H9 (cell line): Measurements from ENCODE around the gene TLN1. TPM values are rescaled to one million over a fixed set of nuclear protein-coding genes. Genes with fewer than 3 reads are reported as not detected.

Experiments used
- DNase-seq: peaks from one replicate; pipeline ENCODE4 v3.0.0-alpha.2; 2017
- H2AFZ ChIP-seq: one replicate; pipeline ENCODE4 v1.6.1; 2013; ENCODE audit warnings: mild to moderate bottlenecking, low read length, control low read depth, moderate library complexity
- H2AK5ac ChIP-seq: 2 replicates; pipeline ENCODE4 v1.6.1; 2013; ENCODE audit warnings: low read length, control low read depth, mixed read lengths; ENCODE audit not compliant: insufficient read length
- H2BK120ac ChIP-seq: one replicate; pipeline ENCODE4 v1.6.1; 2013; ENCODE audit warnings: low read depth, mild to moderate bottlenecking, low read length, control low read depth, inconsistent platforms; ENCODE audit not compliant: poor library complexity, severe bottlenecking
- H2BK12ac ChIP-seq: 2 replicates; pipeline ENCODE4 v1.6.1; 2013; ENCODE audit warnings: low read length, control low read depth, mixed read lengths, low read depth; ENCODE audit not compliant: insufficient read length
- H2BK15ac ChIP-seq: 2 replicates; pipeline ENCODE4 v1.6.1; 2013; ENCODE audit warnings: low read depth, low read length, control low read depth
- H2BK20ac ChIP-seq: one replicate; pipeline ENCODE4 v1.6.1; 2013; ENCODE audit warnings: low read depth, mild to moderate bottlenecking, low read length, control low read depth, inconsistent platforms; ENCODE audit not compliant: poor library complexity, severe bottlenecking
- H2BK5ac ChIP-seq: 2 replicates; pipeline ENCODE4 v1.6.1; 2013; ENCODE audit warnings: low read length, control low read depth, mixed read lengths; ENCODE audit not compliant: insufficient read length
- H3K14ac ChIP-seq: 2 replicates; pipeline ENCODE4 v1.6.1; 2013; ENCODE audit warnings: low read length, control low read depth; ENCODE audit not compliant: insufficient read depth
- H3K18ac ChIP-seq: 2 replicates; pipeline ENCODE4 v1.6.1; 2013; ENCODE audit warnings: low read depth, mild to moderate bottlenecking, mixed read lengths, low read length, control low read depth; ENCODE audit not compliant: insufficient read length
- H3K23ac ChIP-seq: 2 replicates; pipeline ENCODE4 v1.6.1; 2013; ENCODE audit warnings: low read length, control low read depth, mixed read lengths, low read depth; ENCODE audit not compliant: insufficient read length
- H3K23me2 ChIP-seq: 2 replicates; pipeline ENCODE4 v1.6.1; 2013; ENCODE audit warnings: low read depth, mild to moderate bottlenecking, mixed read lengths, low read length, control low read depth; ENCODE audit not compliant: insufficient read length, poor library complexity, severe bottlenecking
- H3K27ac ChIP-seq: 2 replicates; pipeline ENCODE4 v1.5.1; 2013; ENCODE audit warnings: low read length, control low read depth, mixed read lengths, low read depth; ENCODE audit not compliant: insufficient read length
- H3K27me3 ChIP-seq: 2 replicates; pipeline ENCODE4 v1.6.1; 2013; ENCODE audit warnings: low read length, control low read depth, inconsistent platforms; ENCODE audit not compliant: insufficient read depth
- H3K4ac ChIP-seq: 2 replicates; pipeline ENCODE4 v1.6.1; 2013; ENCODE audit warnings: low read depth, mild to moderate bottlenecking, control low read depth, inconsistent platforms, low read length, moderate library complexity
- H3K4me1 ChIP-seq: 2 replicates; pipeline ENCODE4 v1.6.1; 2013; ENCODE audit warnings: low read length, control low read depth, inconsistent platforms; ENCODE audit not compliant: insufficient read depth
- H3K4me2 ChIP-seq: 2 replicates; pipeline ENCODE4 v1.6.1; 2013; ENCODE audit warnings: low read length, control low read depth, mixed read lengths; ENCODE audit not compliant: insufficient read length, insufficient read depth
- H3K56ac ChIP-seq: 2 replicates; pipeline ENCODE4 v1.6.1; 2013; ENCODE audit warnings: low read depth, mild to moderate bottlenecking, mixed read lengths, low read length, control low read depth; ENCODE audit not compliant: insufficient read length
- H3K79me1 ChIP-seq: 2 replicates; pipeline ENCODE4 v1.6.1; 2013; ENCODE audit warnings: low read depth, mild to moderate bottlenecking, moderate library complexity, low read length, control low read depth, inconsistent platforms; ENCODE audit not compliant: insufficient read depth, poor library complexity, severe bottlenecking
- H3K79me2 ChIP-seq: 2 replicates; pipeline ENCODE4 v1.6.1; 2013; ENCODE audit warnings: low read length, control low read depth, inconsistent platforms; ENCODE audit not compliant: insufficient read depth
- H3K9ac ChIP-seq: 2 replicates; pipeline ENCODE4 v1.6.1; 2013; ENCODE audit warnings: low read length, control low read depth, mixed read lengths; ENCODE audit not compliant: insufficient read length; ENCODE audit errors: extremely low read depth
- H3K9me3 ChIP-seq: one replicate; pipeline ENCODE4 v1.6.1; 2013; ENCODE audit warnings: low read depth, low read length, inconsistent platforms; ENCODE audit not compliant: control insufficient read depth
- H3T11ph ChIP-seq: one replicate; pipeline ENCODE4 v1.6.1; 2013; ENCODE audit warnings: mild to moderate bottlenecking, low read length, control low read depth, inconsistent platforms
- H4K20me1 ChIP-seq: one replicate; pipeline ENCODE4 v1.6.1; 2013; ENCODE audit not compliant: control insufficient read depth, insufficient read length, insufficient read depth
- H4K5ac ChIP-seq: 2 replicates; pipeline ENCODE4 v1.6.1; 2013; ENCODE audit warnings: low read depth, mild to moderate bottlenecking, mixed read lengths, low read length, control low read depth; ENCODE audit not compliant: insufficient read length
- H4K8ac ChIP-seq: replicated peaks from 2 replicates; pipeline ENCODE4 v1.6.1; 2013; ENCODE audit warnings: low read length, control low read depth, mixed read lengths, low read depth; ENCODE audit not compliant: insufficient read length
- H4K91ac ChIP-seq: 2 replicates; pipeline ENCODE4 v1.6.1; 2013; ENCODE audit warnings: low read depth, mild to moderate bottlenecking, moderate library complexity, mixed read lengths, low read length, control low read depth; ENCODE audit not compliant: insufficient read length
- H3K27ac Mint-ChIP-seq, 3 experiments: 2 replicates in 2 of 3; 3 replicates in 1 of 3; pipeline ENCODE4 v1.8.0; 2020 to 2021; ENCODE audit warnings: mixed read lengths in 3 of 3, mild to moderate bottlenecking in 1 of 3, moderate library complexity in 1 of 3
- H3K27me3 Mint-ChIP-seq: 2 replicates; pipeline ENCODE4 v1.8.0; 2021; ENCODE audit warnings: low read depth, mild to moderate bottlenecking, moderate library complexity, mixed read lengths
- H3K36me3 Mint-ChIP-seq, 3 experiments: 2 replicates in 2 of 3; 3 replicates in 1 of 3; pipeline ENCODE4 v1.8.0; 2020 to 2021; ENCODE audit warnings: low read depth in 3 of 3, mixed read lengths in 3 of 3; ENCODE audit not compliant: insufficient read depth in 1 of 3
- H3K4me1 Mint-ChIP-seq, 2 experiments: 2 replicates each; pipeline ENCODE4 v1.8.0; 2020; ENCODE audit warnings: mixed read lengths in 2 of 2
- H3K4me3 Mint-ChIP-seq, 2 experiments: 2 replicates in 1 of 2; 3 replicates in 1 of 2; pipeline ENCODE4 v1.8.0; 2020 to 2021; ENCODE audit warnings: mild to moderate bottlenecking in 2 of 2, mixed read lengths in 2 of 2, moderate library complexity in 1 of 2
- H3K9me3 Mint-ChIP-seq, 2 experiments: 2 replicates in 1 of 2; 3 replicates in 1 of 2; pipeline ENCODE4 v1.8.0; 2020; ENCODE audit warnings: mild to moderate bottlenecking in 2 of 2, mixed read lengths in 2 of 2, moderate library complexity in 1 of 2
- WGBS: extraction: QIAGEN DNeasy Blood & Tissue Kit; methylation state at CpG from one replicate; pipeline ENCODE4 v1.1.7; 2013; ENCODE audit warnings: missing lambda C conversion rate, low lambda C conversion rate, mixed read lengths; ENCODE audit not compliant: insufficient read length; ENCODE audit errors: extremely low coverage; 5-methylcytosine and 5-hydroxymethylcytosine counted together
- total RNA-seq: library from RNA; stranded (reverse); gene quantifications from 2 replicates; pipeline ENCODE4 v1.2.1, GENCODE V29; 2021
- TF ChIP-seq, protein P1 (sequence below): fragments of 200-600 bp; sonication (generic); conservative IDR thresholded peaks from 3 replicates; pipeline ENCODE4 v1.8.0; 2021; ENCODE audit warnings: antibody characterized with exemption, mild to moderate bottlenecking

TLN1 gene
- total RNA-seq, 1 experiment from 2014 or later, result 102 TPM

DNA sequence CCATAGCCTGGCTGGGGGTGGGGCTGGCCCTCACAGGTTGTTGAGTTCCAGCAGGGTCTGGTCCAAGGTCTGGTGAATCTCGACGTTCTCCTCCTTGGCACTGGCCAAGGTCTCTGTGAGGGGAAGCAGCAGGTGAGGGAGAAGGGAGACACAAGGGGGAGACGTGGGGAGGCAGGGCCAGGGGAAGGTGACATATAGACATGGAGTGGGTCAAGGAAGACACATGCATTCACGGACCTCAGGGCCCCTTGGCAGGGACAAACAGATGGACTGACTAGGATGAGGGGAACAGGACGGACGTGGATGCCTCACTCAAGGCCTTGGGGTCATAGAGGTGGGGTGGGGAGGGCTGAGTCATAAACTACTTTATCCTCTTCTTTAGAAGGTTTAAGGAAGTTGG lies 49.9 kb downstream of the TLN1 start:
- no CpG with 5 or more reads among the region's 6 CpGs for WGBS
- peak overlapping the region in 1 of 2 experiments; percentile 56; a peak in 1 of 5 replicates for H3K4me3 Mint-ChIP-seq

More for the DNA sequence above, 49.9 kb downstream of the TLN1 start:
- TF ChIP-seq, protein P1, sequence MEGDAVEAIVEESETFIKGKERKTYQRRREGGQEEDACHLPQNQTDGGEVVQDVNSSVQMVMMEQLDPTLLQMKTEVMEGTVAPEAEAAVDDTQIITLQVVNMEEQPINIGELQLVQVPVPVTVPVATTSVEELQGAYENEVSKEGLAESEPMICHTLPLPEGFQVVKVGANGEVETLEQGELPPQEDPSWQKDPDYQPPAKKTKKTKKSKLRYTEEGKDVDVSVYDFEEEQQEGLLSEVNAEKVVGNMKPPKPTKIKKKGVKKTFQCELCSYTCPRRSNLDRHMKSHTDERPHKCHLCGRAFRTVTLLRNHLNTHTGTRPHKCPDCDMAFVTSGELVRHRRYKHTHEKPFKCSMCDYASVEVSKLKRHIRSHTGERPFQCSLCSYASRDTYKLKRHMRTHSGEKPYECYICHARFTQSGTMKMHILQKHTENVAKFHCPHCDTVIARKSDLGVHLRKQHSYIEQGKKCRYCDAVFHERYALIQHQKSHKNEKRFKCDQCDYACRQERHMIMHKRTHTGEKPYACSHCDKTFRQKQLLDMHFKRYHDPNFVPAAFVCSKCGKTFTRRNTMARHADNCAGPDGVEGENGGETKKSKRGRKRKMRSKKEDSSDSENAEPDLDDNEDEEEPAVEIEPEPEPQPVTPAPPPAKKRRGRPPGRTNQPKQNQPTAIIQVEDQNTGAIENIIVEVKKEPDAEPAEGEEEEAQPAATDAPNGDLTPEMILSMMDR, result no peak
- no peak overlapping the region for H2AK5ac ChIP-seq
- Mint-ChIP-seq H3K9me3 (no peaks in the 10 kb centered on the region), H3K36me3 (peaks cover 37 to 53% (median 52%) of the 10 kb centered on the region in 3 experiments; a peak in 6 of 7 replicates), H3K27ac (peak overlapping the region in 1 of 3 experiments; percentile 92; a peak in 3 of 7 replicates), H3K4me1 (peaks cover 21 to 25% of the 10 kb centered on the region in 2 experiments), H3K27me3 (peaks cover 8% of the 10 kb centered on the region)
- no peak overlapping the region for H4K8ac ChIP-seq
- no peaks in the 10 kb centered on the region for H3K79me1 ChIP-seq
- H2BK120ac ChIP-seq, result no peak overlapping the region
- H3K4ac ChIP-seq, result no peak overlapping the region
- H3K14ac ChIP-seq, result no peak overlapping the region
- H3K9ac ChIP-seq, result no peak overlapping the region
- H3K4me1 ChIP-seq, result no peaks in the 10 kb centered on the region; the same call in none of the 2 replicates
- H3K56ac ChIP-seq, result no peak overlapping the region
- no peaks in the 10 kb centered on the region for H3K27me3 ChIP-seq
- H2AFZ ChIP-seq, result no peak overlapping the region
- H3K27ac ChIP-seq, result no peak overlapping the region
- no peaks in the 10 kb centered on the region for H3K9me3 ChIP-seq
- no peak overlapping the region for H2BK12ac ChIP-seq
- no peak overlapping the region for H3T11ph ChIP-seq
- H3K18ac ChIP-seq, result no peak overlapping the region
- no peaks in the 10 kb centered on the region for H3K23me2 ChIP-seq
- no peak overlapping the region for H2BK5ac ChIP-seq
- H2BK15ac ChIP-seq, result no peak overlapping the region
- no peak overlapping the region for H2BK20ac ChIP-seq
- no peak overlapping the region for H3K4me2 ChIP-seq
- H3K79me2 ChIP-seq, result no peaks in the 10 kb centered on the region
- no peak overlapping the region for H4K5ac ChIP-seq
- no peaks in the 10 kb centered on the region for H4K20me1 ChIP-seq
- DNase-seq, result no peak
- H4K91ac ChIP-seq, result no peak overlapping the region
- no peak overlapping the region for H3K23ac ChIP-seq
